ENCODE measurements around the gene SLC44A1. TPM values are rescaled to one million over a fixed set of nuclear protein-coding genes. Genes with fewer than 3 reads are reported as not detected.

SLC44A1 gene
- total and polyA plus RNA-seq, 12 donors: 6.1 to 29.0 (median 17.8) TPM

DNA sequence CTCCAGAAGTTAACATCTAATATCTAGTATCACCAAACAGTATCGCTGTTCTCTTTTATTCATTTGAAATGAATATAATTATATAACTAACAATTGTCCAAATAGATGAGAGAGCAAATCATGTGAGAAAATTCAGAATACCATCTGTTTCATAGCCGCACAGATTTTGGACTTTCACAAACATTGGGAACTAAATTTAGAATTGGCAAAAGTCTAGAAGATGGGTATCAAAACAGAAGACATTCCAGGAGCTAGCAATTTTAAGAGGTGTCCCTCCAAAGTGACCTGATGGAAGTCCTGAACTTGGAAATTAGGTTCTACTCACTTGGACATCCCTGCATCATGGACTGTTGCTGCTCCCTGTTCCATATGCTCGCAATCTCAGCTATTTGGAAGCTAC lies 146.4 kb downstream of the SLC44A1 start:
- Histone ChIP-seq H3K36me3 (peaks cover 0 to 33% (median 0%) of the 10 kb centered on the region in 9 donors), H3K9me3 (no peaks in the 10 kb centered on the region), H3K4me3 (no peak overlapping the region), H3K27ac (no peak overlapping the region), H3K4me1 (no peaks in the 10 kb centered on the region), H3K27me3 (no peaks in the 10 kb centered on the region)
- TF ChIP-seq, protein P1, sequence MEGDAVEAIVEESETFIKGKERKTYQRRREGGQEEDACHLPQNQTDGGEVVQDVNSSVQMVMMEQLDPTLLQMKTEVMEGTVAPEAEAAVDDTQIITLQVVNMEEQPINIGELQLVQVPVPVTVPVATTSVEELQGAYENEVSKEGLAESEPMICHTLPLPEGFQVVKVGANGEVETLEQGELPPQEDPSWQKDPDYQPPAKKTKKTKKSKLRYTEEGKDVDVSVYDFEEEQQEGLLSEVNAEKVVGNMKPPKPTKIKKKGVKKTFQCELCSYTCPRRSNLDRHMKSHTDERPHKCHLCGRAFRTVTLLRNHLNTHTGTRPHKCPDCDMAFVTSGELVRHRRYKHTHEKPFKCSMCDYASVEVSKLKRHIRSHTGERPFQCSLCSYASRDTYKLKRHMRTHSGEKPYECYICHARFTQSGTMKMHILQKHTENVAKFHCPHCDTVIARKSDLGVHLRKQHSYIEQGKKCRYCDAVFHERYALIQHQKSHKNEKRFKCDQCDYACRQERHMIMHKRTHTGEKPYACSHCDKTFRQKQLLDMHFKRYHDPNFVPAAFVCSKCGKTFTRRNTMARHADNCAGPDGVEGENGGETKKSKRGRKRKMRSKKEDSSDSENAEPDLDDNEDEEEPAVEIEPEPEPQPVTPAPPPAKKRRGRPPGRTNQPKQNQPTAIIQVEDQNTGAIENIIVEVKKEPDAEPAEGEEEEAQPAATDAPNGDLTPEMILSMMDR (IDR thresholded peaks at IDR 0.05): no peak
- ATAC-seq: no peak
- 94% methylated on average over 3 of the region's 3 CpGs for WGBS, 2 donors
- no peak for DNase-seq
- intact Hi-C loops (cut with DNase I): no loop called here

DNA sequence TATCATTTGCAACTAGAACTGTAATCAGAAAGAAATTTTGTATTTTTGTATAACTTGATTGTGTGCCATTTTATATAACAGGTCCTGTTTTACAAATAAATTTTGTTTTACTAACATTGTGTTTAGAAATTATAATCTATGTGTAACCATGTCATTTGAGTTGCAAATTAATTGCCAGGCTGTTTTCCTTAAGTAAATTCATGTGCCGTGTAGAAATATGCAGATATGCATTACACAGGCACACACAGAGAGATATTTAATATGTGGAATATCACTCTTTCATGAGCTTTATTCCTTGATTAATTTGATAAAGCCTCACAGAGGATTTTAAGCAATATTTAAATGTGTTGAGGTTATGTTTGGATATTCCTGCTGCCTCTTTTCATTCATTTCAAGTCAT lies 146.8 kb downstream of the SLC44A1 start:
- no peaks in the 10 kb centered on the region for H3K4me1 ChIP-seq
- H3K4me3 ChIP-seq: no peak overlapping the region
- TF ChIP-seq, protein P1 (IDR thresholded peaks at IDR 0.05): no peak
- ATAC-seq: no peak
- H3K9me3 ChIP-seq: no peaks in the 10 kb centered on the region
- no peak for DNase-seq
- peaks cover 0 to 29% (median 0%) of the 10 kb centered on the region in 9 donors for H3K36me3 ChIP-seq
- no peaks in the 10 kb centered on the region for H3K27me3 ChIP-seq
- 94 to 100% methylated on average over 1 of the region's 1 CpG for WGBS, 2 donors
- intact Hi-C loops (cut with DNase I): no loop called here
- H3K27ac ChIP-seq: no peak overlapping the region

DNA sequence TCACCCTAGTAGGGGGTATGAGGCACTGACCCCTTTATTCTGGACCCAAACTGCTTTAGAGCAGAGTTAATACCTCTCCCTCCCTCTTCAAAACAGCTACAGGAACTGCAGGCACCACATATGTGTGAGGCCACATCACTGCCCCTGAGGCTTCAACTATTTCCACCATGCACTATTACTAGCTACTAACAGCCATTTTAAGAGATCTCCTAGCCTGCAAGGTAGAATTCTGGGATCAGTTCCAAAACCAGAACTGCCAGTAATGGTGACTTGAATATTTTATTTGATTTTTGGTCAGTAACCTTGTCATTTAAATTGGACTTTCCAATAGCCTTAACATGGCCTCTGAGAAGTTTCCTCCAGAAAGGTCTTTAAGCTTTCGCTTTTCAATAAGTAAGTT lies 148.1 kb downstream of the SLC44A1 start:
- no peak overlapping the region for H3K4me3 ChIP-seq
- no peaks in the 10 kb centered on the region for H3K27me3 ChIP-seq
- H3K4me1 ChIP-seq: no peaks in the 10 kb centered on the region
- TF ChIP-seq, protein P1 (IDR thresholded peaks at IDR 0.05): no peak
- intact Hi-C loops (cut with DNase I): no loop called here
- DNase-seq: no peak
- no peak overlapping the region for H3K27ac ChIP-seq
- ATAC-seq: no peak
- no peaks in the 10 kb centered on the region for H3K9me3 ChIP-seq
- 97 to 100% methylated on average over 1 of the region's 1 CpG for WGBS, 2 donors
- peaks cover 0 to 22% (median 0%) of the 10 kb centered on the region in 9 donors for H3K36me3 ChIP-seq

DNA sequence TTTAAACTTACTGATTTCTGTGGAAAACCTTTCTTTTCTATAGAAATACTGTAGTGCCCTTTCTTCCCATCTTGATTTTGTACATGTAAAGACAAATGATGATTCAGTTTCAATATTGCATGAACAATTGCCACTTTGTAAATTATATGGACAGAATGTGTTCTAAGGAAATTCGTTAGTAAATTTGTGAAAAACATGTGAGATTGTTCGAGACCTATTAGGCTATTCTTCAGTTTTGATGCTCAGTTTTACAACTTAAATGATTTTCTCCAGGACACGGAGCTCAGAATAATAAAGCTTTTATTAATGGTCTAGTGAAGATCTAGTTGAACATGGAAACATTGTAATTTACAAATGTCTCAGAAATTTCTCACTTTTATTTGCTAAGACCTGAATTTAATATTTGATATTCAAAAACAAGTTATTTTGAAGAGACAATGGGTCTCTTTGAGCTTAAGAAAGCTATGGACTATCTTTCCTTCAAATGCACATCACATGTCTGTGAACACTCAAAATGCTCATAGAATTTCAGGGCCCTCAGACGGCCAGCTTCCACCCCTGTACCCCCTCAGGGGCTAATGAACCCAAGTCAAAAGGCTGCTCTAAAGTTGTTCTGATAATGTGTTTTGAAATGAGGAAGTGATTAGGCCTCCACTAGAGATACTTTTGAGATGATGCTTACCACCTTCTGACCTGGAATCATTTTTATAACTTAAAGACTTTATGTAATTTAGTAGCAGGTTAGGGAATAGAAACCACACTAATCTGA lies 149.3 kb downstream of the SLC44A1 start:
- Histone ChIP-seq H3K27ac (no peak overlapping the region), H3K9me3 (no peaks in the 10 kb centered on the region), H3K36me3 (peaks cover 0 to 11% (median 0%) of the 10 kb centered on the region in 9 donors), H3K27me3 (no peaks in the 10 kb centered on the region), H3K4me3 (no peak overlapping the region), H3K4me1 (no peaks in the 10 kb centered on the region)
- TF ChIP-seq, protein P1 (IDR thresholded peaks at IDR 0.05): no peak
- ATAC-seq: no peak
- DNase-seq: no peak
- WGBS, 2 donors: 89 to 94% methylated on average over 4 of the region's 4 CpGs
- intact Hi-C loops (cut with DNase I): no loop called here
